B cell (primary cell): ENCODE data around the gene C5orf15. TPM values are rescaled to one million over a fixed set of nuclear protein-coding genes. Genes with fewer than 3 reads are reported as not detected.

Source experiments
- ATAC-seq: fragments of 200-7000 bp; cut with Tn5 transposase; one replicate; pipeline ENCODE4 v1.10.0; 2021; ENCODE audit warnings: low read depth, mild to moderate bottlenecking, moderate number of reproducible peaks, moderate library complexity
- CTCF ChIA-PET: fragments of 350-600 bp; sonication (Branson Sonifier 250); formaldehyde crosslinking; loops from one replicate; lab custom pipeline; 2021; ENCODE audit warnings: antibody characterized with exemption, inconsistent platforms; lab: Charles Lee
- POLR2A ChIA-PET: fragments of 350-600 bp; sonication (Branson Sonifier 250); formaldehyde crosslinking; loops from one replicate; lab custom pipeline; 2021; ENCODE audit warnings: antibody characterized with exemption; lab: Charles Lee
- DNase-seq: peaks from one replicate; pipeline ENCODE4 v3.0.0; 2013
- H2AFZ ChIP-seq: 2 replicates; pipeline ENCODE4 v1.6.1; 2012; ENCODE audit warnings: mild to moderate bottlenecking, low read depth, low read length; ENCODE audit not compliant: insufficient read depth, poor library complexity, severe bottlenecking
- H3K27ac ChIP-seq, 2 donors: 1 replicate in 1 of 2; 2 replicates in 1 of 2; pipeline ENCODE4 v1.5.1; 2012 to 2013; ENCODE audit warnings: low read length in 2 of 2, mild to moderate bottlenecking in 2 of 2, moderate library complexity in 1 of 2
- H3K27me3 ChIP-seq, 4 experiments: fragments of 200-600 bp in 1 of 4; sonication (generic) in 1 of 4; replicated peaks in 1 of 4; 1 replicate in 2 of 4; 2 replicates in 2 of 4; pipeline versions ENCODE4 v1.6.1 to v1.7.0; 2013 to 2016; ENCODE audit warnings: low read length in 3 of 4, mild to moderate bottlenecking in 2 of 4, mixed read lengths in 1 of 4, moderate library complexity in 1 of 4; ENCODE audit not compliant: insufficient read depth in 4 of 4, control insufficient read depth in 3 of 4; ENCODE audit errors: control extremely low read depth in 1 of 4
- H3K36me3 ChIP-seq, 2 experiments: replicated peaks in 1 of 2; 1 replicate in 1 of 2; 2 replicates in 1 of 2; pipeline versions ENCODE4 v1.6.1 to v1.7.1; 2013; ENCODE audit warnings: low read length in 1 of 2; ENCODE audit not compliant: insufficient read depth in 2 of 2, control insufficient read depth in 1 of 2; ENCODE audit errors: control extremely low read depth in 1 of 2, extremely low read depth in 1 of 2
- H3K4me1 ChIP-seq, 2 donors: fragments of 200-600 bp in 1 of 2; sonication (generic) in 1 of 2; 1 replicate in 1 of 2; 2 replicates in 1 of 2; pipeline versions ENCODE4 v1.5.1 to v1.6.1; 2013 to 2017; ENCODE audit warnings: low read length in 2 of 2; ENCODE audit not compliant: control insufficient read depth in 2 of 2, insufficient read depth in 2 of 2
- H3K4me2 ChIP-seq: replicated peaks from 2 replicates; pipeline ENCODE3; 2012; ENCODE audit warnings: mild to moderate bottlenecking, low read depth, low read length; ENCODE audit not compliant: poor library complexity, severe bottlenecking
- H3K4me3 ChIP-seq, 5 experiments: fragments of 200-600 bp in 1 of 5; sonication (generic) in 1 of 5; 1 replicate in 3 of 5; 2 replicates in 2 of 5; pipeline versions ENCODE4 v1.5.1 to v1.7.0; 2011 to 2016; ENCODE audit warnings: low read length in 4 of 5, mild to moderate bottlenecking in 4 of 5, low read depth in 2 of 5, control low read depth in 1 of 5, moderate library complexity in 1 of 5; ENCODE audit not compliant: insufficient read depth in 1 of 5; ENCODE audit errors: control extremely low read depth in 1 of 5, extremely low read depth in 1 of 5
- H3K79me2 ChIP-seq: fragments of 200-600 bp; sonication (generic); one replicate; pipeline ENCODE4 v1.6.0; 2016; ENCODE audit warnings: low read length; ENCODE audit not compliant: control insufficient read depth, insufficient read depth
- H3K9ac ChIP-seq: fragments of 200-600 bp; sonication (generic); 2 replicates; pipeline ENCODE4 v1.6.1; 2017; ENCODE audit warnings: mild to moderate bottlenecking, low read length, moderate library complexity
- H3K9me3 ChIP-seq, 3 donors: one replicate each; pipeline versions ENCODE4 v1.6.1 to v1.7.1; 2013; ENCODE audit warnings: low read length in 2 of 3; ENCODE audit not compliant: control insufficient read depth in 2 of 3, insufficient read depth in 1 of 3; ENCODE audit errors: control extremely low read depth in 1 of 3
- H4K20me1 ChIP-seq: 2 replicates; pipeline ENCODE4 v1.6.0; 2012; ENCODE audit warnings: mild to moderate bottlenecking, low read length; ENCODE audit not compliant: insufficient read depth, control insufficient read depth, poor library complexity, severe bottlenecking
- H3K27ac Mint-ChIP-seq: one replicate; pipeline ENCODE4 v1.8.0; 2021; ENCODE audit warnings: mixed read lengths
- H3K27me3 Mint-ChIP-seq: one replicate; pipeline ENCODE4 v1.8.0; 2021; ENCODE audit warnings: mixed read lengths
- H3K4me1 Mint-ChIP-seq: one replicate; pipeline ENCODE4 v1.8.0; 2021; ENCODE audit warnings: mixed read lengths
- H3K4me3 Mint-ChIP-seq: one replicate; pipeline ENCODE4 v1.8.0; 2021; ENCODE audit warnings: mixed read lengths
- H3K9me3 Mint-ChIP-seq: one replicate; pipeline ENCODE4 v1.8.0; 2022; ENCODE audit warnings: mixed read lengths; ENCODE audit not compliant: insufficient read depth
- CTCF ChIP-seq: fragments of 200-600 bp; IDR thresholded peaks from one replicate; pipeline ENCODE4 v1.8.0; 2022; ENCODE audit warnings: antibody characterized with exemption, mild to moderate bottlenecking
- EZH2 ChIP-seq: IDR thresholded peaks from 2 replicates; pipeline ENCODE4 v1.6.1; 2012; ENCODE audit warnings: borderline replicate concordance, low read depth, mild to moderate bottlenecking, moderate library complexity, low read length; ENCODE audit not compliant: insufficient read depth, poor library complexity, severe bottlenecking
- WGBS: methylation state at CpG from one replicate; pipeline ENCODE4 v1.1.5; 2013; ENCODE audit warnings: missing lambda C conversion rate; ENCODE audit not compliant: insufficient coverage; 5-methylcytosine and 5-hydroxymethylcytosine counted together
- intact Hi-C: fragments of 100-400 bp; cut with micrococcal nuclease; formaldehyde crosslinking; loops from one replicate; pipeline ENCODE4 v1.10.0; 2022
- polyA plus RNA-seq: library from polyadenylated mRNA; depleted of rRNA; stranded (reverse); fragments of >200 nt; gene quantifications from 2 replicates; pipeline ENCODE4 v1.2.3, GENCODE V29; 2012
- total RNA-seq, 2 donors: library from RNA; stranded (reverse); fragments of 120-200 nt in 1 of 2; gene quantifications; 1 replicate in 1 of 2; 2 replicates in 1 of 2; pipeline versions ENCODE4 v1.2.3 to v1.2.4, GENCODE V29; 2013 to 2022

Gene C5orf15
- total and polyA plus RNA-seq, 2 donors (not counting 1 experiment from before 2014, with no cell fraction given): 22.7 to 28.2 TPM

DNA sequence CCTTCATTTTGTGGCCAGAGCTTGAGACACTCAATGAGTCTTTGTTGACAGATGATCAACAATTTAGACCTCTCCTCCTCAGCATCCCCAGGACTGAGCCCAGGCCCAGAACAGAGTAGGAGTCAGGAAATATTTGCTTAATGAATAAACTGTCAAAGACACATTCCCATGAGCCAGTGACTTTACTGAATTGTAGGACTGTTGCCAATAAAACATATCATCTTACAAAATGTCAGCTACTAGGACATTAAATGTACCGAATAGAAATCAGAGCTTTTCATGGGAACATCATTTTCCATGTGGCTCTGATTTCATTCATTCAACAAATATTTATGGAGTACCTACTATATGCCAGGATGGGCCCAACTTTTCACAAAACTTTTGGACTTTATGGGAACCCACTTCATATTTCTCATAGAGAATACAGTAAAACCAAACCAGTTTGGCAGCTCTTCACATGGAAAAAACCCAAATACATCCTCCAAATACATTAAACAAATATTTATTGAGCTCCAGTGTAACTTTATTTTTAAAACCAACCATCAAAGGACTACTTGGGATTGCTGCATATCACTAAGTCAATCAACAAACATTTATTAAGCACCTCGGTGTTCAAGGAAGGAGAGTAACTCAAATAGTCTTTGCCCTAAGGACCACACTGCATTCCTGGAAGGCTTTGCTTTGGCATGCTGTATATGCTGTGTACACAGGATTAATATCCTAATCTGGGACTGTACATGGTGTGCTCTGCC, 24.9 kb upstream of the C5orf15 start:
- H3K4me1 ChIP-seq: peaks cover 16 to 22% of the 10 kb centered on the region in 2 donors

More for the DNA sequence above, 24.9 kb upstream of the C5orf15 start:
- peak overlapping the region; percentile 11 for H3K27ac Mint-ChIP-seq
- peaks cover 42% of the 10 kb centered on the region for H4K20me1 ChIP-seq
- POLR2A ChIA-PET: no interaction called here
- no peaks in the 10 kb centered on the region for H3K27me3 Mint-ChIP-seq
- WGBS: 100% methylated on average over 1 of the region's 2 CpGs
- no peak for DNase-seq
- TF ChIP-seq CTCF (no peak), EZH2 (no peak)
- H3K9me3 ChIP-seq: no peaks in the 10 kb centered on the region
- H3K27me3 ChIP-seq: no peaks in the 10 kb centered on the region
- peaks cover 92% of the 10 kb centered on the region for H3K79me2 ChIP-seq
- H3K9me3 Mint-ChIP-seq: no peaks in the 10 kb centered on the region
- no peak overlapping the region for H3K27ac ChIP-seq
- H3K4me3 ChIP-seq: no peak overlapping the region
- H3K4me2 ChIP-seq: no peak overlapping the region
- H3K4me1 Mint-ChIP-seq: peaks cover 54% of the 10 kb centered on the region
- CTCF ChIA-PET: interaction anchor here (0.6 to 2.2 kb wide), 6 partner anchors 11 to 1067 kb away, joined by 4 to 15 read pairs (median 4); partner anchors contain the start of gene VDAC1
- intact Hi-C loops: no loop called here
- no peak for ATAC-seq
- H3K4me3 Mint-ChIP-seq: no peak overlapping the region
- H3K9ac ChIP-seq: no peak overlapping the region
- peaks cover 4 to 27% of the 10 kb centered on the region in 2 experiments for H3K36me3 ChIP-seq
- no peak overlapping the region for H2AFZ ChIP-seq
